Activated CD4-positive, alpha-beta T cell treated with anti-CD3 and anti-CD28 coated beads, Interleukin-2, Interleukin-6, amounts not matched to agents 100 ng/mL and 50 ng/mL, durations not matched to agents 16 hours and 8 hours (primary cell): ENCODE measurements around the gene SCFD2.
"Not testable (repeated sequence)": the region's sequence is repeated elsewhere in the genome, so short reads cannot be mapped to it uniquely, and the experiment has no call there.

Source experiments
- DNase-seq: peaks from one replicate; pipeline ENCODE4 v3.0.0-alpha.2; 2020

SCFD2 gene

GRCh38 chr4:53340145-53340544 is 25.7 kb downstream of the SCFD2 start:
- DNase-seq: not testable (repeated sequence)

GRCh38 chr4:53334916-53335315 is 30.9 kb downstream of the SCFD2 start:
- DNase-seq: not testable (repeated sequence)

- peak; percentile 7 for DNase-seq
These were observed 39.3 kb downstream of the SCFD2 start for GRCh38 chr4:53326535-53326934.

GRCh38 chr4:53322696-53323095 is 43.2 kb downstream of the SCFD2 start:
- no peak for DNase-seq

- DNase-seq: no peak
These were observed 43.9 kb downstream of the SCFD2 start for GRCh38 chr4:53321984-53322289.

GRCh38 chr4:53321151-53321983 is 44.5 kb downstream of the SCFD2 start:
- DNase-seq: no peak

GRCh38 chr4:53315300-53315699 is 50.6 kb downstream of the SCFD2 start:
- no peak for DNase-seq

- DNase-seq: no peak
These were observed 51.6 kb downstream of the SCFD2 start for GRCh38 chr4:53314252-53314651.

- DNase-seq: no peak
These were observed 52.4 kb downstream of the SCFD2 start for GRCh38 chr4:53313510-53313909.

GRCh38 chr4:53309321-53310040 is 56.4 kb downstream of the SCFD2 start:
- no peak for DNase-seq

- no peak for DNase-seq
These were observed 57.8 kb downstream of the SCFD2 start for GRCh38 chr4:53307819-53308780.

GRCh38 chr4:53307210-53307609 is 58.7 kb downstream of the SCFD2 start:
- DNase-seq: no peak

GRCh38 chr4:53306729-53307128 is 59.1 kb downstream of the SCFD2 start:
- DNase-seq: no peak

- not testable (repeated sequence) for DNase-seq
These were observed 73.7 kb downstream of the SCFD2 start for GRCh38 chr4:53292209-53292608.

- DNase-seq: no peak
These were observed 84.4 kb downstream of the SCFD2 start for GRCh38 chr4:53281438-53281837.

- no peak for DNase-seq
These were observed 85.0 kb downstream of the SCFD2 start for GRCh38 chr4:53280846-53281245.

- no peak for DNase-seq
These were observed 91.1 kb downstream of the SCFD2 start for GRCh38 chr4:53274609-53275268.

GRCh38 chr4:53273726-53274125 is 92.1 kb downstream of the SCFD2 start:
- no peak for DNase-seq

GRCh38 chr4:53267026-53267425 is 98.8 kb downstream of the SCFD2 start:
- no peak for DNase-seq

- DNase-seq: not testable (repeated sequence)
These were observed 109.9 kb downstream of the SCFD2 start for GRCh38 chr4:53255986-53256385.

GRCh38 chr4:53240573-53240972 is 125.3 kb downstream of the SCFD2 start:
- no peak for DNase-seq

GRCh38 chr4:53238352-53238751 is 127.5 kb downstream of the SCFD2 start:
- not testable (repeated sequence) for DNase-seq

- not testable (repeated sequence) for DNase-seq
These were observed 128.1 kb downstream of the SCFD2 start for GRCh38 chr4:53237811-53238210.
